Left kidney (tissue), 2 donors: ENCODE data around the gene THUMPD3. TPM values are rescaled to one million over a fixed set of nuclear protein-coding genes. Genes with fewer than 3 reads are reported as not detected.

ENCODE experiments used
- DNase-seq: peaks from one replicate; pipeline ENCODE4 v3.0.0-alpha.2; 2013
- polyA plus RNA-seq: library from polyadenylated mRNA; unstranded; fragments of 120-200 nt; gene quantifications from one replicate; pipeline ENCODE4 v1.2.1, GENCODE V29; 2013; ENCODE audit not compliant: insufficient read length

The THUMPD3 gene
- polyA plus RNA-seq, 1 donor: 73.7 TPM

DNA sequence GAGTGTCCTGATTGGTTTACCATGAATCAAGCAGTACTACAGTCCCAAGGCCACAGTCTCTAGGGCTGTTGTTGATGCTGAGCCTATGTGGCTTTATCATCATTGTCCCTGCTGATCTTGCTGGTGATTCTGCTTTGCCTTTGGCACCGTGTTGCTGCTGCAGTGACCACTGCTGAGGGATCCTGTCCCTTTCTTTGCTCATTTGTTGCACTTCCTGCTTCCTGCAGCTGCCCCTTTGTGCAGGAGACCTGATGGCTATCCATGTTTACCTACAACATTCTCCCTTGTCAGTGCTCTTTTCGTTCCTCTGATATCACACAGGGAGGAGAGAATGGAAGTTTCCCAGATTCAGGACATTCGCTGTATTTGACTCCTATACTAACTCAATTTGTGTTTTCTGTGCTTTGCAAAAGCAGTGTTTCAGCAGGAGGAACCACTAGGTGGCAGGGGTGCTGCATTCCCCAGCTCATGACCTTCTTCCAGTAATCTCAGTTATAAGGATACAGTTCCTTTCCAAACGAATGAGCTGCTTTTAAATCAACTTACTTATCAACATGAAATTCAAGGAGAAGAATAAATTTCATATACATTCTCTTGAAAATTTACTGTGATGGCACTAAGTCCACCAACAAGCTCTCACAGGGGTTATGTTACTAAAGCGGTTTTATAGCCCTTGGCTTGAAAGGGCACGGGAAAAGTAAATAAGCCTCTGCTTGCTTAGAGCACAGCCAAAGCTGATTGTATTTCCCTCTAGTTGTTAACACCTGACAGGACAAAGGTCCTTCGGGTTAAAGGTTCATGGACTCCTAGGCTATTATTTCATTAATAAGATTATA lies 9.7 kb upstream of the THUMPD3 start:
- DNase-seq: peak; percentile 77

DNA sequence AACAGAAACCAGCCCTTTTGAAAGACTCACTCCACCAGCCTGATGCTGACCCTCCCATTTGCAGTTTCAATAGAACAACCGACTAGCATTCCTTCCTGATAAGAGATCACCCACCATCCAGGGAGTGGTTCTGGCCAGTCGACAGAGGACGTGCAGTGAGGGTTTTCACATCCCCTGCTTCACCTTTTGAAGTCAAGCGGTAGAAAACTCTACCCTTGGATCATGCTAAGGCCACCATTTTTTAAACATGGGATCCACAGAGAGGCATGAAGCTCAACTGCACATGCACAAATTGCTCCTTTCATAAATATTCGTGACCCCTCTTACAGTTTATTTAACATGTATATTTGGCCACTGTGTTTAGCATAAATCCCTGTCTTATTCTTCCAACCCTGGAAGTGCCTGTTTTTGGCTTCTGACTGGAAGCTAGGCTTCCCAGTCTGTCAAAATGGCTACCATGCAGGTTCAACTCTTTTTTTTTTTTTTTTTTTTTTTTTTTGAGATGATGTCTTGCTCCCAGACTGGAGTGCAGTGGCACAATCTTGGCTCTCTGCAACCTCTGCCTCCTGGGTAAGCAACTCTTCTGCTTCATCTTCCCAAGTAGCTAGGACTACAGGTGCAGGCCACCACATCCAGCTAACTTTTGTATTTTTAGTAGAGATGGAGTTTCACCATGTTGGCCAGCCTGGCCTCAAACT lies 1.0 kb upstream of the THUMPD3 start:
- no peak for DNase-seq

DNA sequence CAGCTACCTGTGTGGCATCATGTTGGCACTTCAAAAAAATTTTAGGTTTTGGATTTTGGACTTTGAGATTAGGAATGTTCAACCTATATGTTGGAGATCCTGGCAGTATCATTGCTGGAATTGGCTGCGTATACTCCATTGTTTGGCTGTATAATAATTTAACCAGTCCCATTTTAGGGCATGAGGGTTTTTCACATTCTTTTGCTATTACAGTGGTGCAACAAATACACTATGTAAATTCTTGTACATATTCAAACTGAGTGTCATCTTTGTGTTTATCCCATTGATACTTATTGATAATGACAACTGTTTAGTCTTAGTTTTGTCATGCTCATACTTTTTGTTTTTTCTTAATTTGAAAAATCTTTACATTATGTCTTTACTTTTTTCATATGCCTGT lies 6.7 kb downstream of the THUMPD3 start:
- DNase-seq: no peak

DNA sequence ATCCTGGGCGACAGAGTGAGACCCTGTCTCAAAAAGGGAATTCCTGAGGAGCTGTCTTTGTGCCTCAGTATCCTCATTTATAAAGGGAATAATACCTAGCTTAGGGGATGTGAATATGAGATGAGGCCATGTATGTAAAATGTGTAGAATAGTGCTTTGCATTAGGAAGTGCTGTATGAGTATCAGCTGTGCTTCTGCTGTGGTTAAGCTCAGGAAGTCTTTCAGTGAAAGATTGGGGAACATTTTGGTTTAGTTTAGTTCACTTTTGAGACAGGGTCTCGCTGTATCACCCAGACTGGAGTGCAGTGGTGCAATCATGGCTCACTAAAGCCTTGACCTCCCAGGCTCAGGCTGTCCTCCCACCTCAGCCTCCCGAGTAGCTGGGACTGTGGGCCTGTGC lies 10.6 kb downstream of the THUMPD3 start:
- DNase-seq: no peak

DNA sequence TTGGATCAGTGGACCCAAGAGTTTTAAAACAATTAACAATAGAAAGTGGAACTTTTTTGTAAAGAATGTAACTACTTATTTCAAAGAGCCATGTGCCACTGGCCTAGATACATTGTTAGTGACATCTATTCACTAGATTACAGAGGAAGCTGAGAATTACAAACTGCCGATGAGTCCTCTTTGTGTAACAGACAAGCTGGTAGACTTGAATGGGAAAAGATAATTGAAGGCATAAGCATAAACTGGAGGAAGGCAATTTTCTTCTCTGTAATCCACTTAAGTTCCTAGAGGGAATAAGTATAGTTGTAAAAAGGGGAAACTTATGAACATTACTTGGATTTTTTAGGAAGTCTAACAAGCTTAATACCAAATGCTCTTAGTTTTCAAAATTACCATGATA lies 15.1 kb downstream of the THUMPD3 start:
- no peak for DNase-seq

DNA sequence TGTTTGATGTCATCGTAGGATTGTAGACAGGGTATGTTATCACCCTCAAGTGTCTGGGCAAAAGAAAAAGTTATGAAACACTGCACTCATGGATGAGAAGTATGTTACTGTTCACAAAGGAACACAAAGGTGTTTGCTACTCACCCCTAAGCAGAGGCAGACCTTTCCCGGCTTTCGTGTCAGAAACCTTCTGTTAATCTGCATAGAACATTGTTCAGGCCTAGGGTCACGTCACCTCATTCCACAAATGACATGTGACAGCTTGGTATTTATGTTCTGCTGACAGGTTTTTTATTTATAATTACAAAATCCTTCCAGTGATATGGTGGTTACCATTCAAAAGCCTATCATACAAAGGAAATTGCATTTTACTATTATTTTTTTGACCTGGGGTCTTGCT lies 16.5 kb downstream of the THUMPD3 start:
- no peak for DNase-seq

DNA sequence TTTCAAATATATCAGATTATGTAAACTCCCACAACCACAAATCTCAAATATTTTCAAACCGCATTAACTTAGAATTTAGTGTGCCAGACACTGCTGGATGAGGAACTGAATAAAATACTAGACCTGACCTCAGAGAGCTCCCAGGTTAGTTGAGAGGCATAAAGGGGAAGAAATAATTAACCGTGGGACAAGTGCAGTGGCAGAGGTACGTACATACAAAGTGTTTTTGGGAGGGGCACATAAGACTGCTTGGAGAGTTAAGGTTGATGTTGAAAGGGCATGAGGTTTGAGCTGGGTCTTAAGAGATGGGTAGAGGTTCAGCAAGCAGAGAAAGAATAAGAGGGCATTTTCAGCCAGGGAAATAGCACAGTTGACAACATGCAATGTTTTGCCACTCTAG lies 17.2 kb downstream of the THUMPD3 start:
- DNase-seq: no peak

DNA sequence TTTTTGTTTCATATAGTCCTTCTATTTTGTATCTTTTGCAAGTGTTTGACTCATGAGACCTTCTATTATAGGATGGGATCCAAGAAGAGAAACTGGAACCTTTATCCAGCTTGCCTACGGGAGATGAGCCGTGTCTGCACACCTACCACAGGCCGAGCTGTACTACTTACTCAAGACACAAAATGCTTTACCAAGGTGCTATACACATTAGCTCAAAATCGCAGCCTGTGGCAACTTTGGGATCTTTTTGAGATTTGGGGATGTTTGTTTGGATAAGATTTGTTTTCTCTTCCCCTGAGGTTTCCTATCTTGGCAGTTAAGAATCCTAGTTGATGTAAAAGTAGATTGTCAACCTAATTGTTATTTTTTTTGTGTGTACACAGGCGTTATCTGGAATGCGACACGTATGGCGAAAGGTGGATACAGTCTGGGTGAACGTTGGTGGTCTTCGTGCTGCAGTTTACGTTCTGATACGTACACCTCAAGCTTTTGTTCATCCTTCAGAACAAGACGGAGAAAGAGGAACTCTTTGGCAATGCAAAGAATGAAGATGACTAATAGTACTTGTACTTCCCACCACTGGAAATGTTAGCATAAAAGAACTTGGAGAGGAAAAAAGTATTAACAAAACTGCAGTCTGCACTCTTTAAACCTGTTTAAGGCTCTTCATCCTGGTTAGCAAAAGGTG lies 21.4 kb downstream of the THUMPD3 start:
- DNase-seq: no peak

DNA sequence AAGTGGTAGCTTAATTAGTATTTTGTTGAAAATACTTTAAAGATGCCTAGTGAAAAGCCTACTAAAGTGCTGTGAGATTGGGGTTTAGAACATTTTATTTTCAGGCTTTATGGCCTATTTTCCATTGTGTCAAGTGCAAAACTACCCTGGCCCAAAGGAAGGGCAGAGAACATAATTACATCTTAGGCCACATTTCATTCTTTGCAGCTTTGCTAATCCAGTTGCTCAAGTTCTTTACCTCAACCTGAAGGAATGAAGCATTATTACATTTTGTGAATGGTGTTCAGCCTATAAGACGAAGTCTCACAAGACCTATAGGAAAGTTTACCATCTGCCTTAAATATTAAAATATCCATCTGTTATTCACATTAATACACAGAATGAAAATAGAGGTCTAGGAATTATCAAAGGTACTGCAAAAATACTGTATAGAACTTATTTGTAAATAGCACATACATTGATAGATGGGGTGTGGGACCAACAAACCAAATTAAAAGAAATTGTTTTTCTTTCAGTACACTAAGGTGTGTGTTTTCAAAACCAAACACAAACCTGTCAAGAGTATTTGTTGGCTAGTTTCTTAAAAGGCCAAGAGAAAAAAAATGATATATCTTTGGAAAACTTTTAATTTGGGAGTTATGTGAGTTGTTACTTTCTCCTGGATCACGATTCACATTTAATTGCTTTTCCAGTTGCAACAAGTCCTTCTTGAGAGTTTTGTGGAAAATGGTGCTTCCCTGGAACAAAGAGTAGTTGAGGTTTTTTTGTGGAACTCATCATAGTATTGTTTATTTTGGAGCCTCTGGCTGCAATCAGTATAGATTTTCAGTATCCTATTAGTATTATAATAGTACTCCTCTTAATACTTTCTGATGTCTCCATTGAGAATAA lies 22.6 kb downstream of the THUMPD3 start:
- DNase-seq: no peak

DNA sequence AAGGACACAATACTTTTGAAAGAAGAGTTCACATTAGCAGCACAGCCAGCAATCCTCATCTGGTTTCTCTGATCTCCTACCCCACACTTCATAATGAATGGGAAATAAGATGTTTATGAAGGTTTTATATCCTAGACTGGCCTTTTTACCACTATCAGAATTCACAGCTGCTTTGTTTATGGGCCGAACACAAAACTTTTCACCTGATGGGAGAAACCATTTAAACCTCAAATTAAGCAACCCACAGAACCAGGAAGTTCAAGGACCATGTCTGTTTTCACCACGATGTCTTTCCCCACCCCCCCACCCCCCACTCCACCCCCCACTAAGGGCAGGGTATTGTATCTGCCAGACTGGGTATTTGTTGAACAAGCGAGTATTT lies 23.2 kb downstream of the THUMPD3 start:
- no peak for DNase-seq

DNA sequence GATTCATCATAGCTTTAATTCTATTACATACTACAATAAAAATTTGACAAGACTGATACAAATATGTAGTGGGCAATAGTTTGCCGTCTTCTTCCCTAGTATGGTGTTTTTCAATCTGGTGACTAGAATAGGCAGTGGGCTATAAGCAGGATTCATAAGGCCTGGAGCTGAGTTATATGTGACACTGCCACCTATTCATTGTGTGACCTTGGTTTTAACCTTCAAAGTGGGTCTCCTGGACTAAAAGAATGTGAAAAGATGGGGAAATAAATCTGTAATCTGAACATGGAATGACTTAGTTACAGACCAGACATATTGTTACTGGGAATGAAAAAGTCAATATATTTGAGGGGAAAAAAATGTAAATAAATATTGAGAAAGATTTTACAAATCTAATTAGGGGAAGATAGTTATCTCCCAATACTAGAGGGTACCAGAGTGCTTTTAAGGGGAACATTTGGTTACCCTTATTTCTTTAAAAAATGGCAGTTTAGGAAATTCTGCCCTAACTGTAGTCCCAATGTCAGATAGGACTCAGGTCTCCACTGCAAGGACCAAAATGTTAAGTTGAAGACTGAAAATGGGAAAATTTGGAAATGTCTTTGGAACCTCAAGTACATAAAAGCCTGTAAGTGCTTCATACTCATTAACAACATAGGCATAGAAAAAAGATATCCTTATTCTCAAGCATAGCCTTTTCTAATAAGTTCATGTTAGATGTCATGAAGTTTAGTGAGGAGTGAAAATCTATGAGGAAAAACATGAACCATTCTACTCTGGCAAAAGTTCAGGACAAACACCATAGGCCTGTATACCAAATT lies 23.9 kb downstream of the THUMPD3 start:
- no peak for DNase-seq

DNA sequence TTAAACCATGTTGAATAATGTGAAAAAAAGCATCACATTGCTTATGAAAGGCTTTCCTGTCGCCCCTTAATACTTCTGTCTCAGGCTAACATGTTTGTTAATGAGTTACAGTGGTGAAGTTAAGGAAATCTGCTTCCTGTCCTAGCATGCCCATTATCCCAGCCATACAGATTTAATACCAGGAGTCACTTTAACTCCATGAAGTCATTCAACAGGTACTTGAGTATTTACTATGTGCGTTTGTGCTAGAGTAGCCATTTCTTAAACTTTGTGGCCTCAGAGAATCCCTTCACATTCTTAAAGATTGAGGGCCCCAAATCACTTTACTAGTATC lies 24.4 kb downstream of the THUMPD3 start:
- no peak for DNase-seq

DNA sequence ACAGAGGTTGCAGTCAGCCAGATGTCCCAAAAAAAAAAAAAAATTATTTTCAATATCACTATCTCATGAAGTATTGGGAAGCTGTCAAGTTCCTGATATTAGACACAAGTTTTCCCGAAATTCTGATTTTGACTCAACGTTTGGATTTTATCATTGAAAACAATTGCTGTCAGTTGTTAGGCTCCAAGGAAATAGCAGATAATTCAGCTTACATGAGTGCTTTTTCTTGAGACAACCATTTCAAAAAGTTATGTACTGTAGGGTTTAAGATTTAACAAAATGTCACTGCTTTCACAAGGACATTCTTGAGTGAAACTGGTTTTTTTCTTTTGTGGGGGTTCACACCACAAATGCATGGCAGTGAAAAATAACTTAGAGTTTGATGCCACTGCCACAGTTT lies 25.3 kb downstream of the THUMPD3 start:
- DNase-seq: no peak

DNA sequence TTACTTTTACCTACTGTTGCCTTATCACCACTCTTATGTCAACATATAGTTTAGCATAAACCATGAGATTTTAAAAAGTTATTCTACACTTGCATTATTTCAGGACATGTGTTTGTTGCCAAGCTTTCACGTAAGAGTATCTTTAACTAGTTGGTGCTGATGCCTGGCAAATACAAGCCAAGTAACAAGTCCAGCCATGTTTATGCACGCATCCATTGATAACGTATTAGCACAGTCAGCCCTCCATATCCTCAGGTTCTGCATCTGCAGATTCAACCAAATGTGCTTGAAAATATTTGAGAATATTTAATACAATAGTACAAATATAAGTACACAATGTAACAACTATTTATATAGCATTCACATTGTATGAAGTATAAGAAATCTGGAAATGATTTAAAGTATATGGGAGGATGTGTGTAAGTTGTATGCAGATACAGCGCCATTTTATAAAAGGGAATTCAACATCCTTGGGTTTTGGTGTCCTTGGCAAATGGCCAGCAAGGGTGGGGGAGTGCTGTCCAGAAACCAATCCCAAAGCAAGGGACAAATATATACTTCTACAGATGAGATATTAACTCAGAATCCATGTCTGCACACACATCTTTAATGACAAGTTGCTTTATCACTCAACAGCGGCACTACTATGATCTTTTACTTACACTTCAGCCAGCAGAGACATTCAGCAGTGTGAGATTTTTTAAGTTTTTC lies 25.9 kb downstream of the THUMPD3 start:
- no peak for DNase-seq

DNA sequence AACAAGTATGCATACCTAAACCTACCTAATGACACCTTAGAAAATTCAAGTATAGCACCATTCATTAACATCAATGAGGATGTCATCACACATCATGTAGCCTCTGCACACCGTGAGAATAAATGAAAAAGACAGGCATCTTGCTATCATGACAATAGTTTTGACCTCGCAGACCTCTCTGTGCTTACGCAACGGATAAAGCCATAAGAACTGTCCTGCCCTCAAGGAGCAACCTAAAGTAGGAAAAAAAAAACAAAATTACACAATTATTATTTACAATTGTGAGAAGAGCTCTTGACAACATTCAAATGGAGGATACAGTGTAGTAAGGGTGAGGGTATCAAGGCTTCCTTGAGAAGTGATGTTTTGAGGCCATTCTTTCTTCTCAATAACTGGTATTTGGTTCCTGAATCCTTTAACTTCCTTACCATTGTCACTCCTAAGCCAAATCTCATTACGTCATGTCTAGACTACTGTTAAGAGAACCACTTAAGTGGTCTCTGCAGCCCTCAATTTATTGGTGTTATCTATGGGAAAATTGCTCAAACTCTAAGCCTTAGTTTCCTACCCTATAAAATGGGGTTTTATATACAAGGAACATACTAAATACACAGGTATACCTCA lies 27.5 kb downstream of the THUMPD3 start:
- no peak for DNase-seq

DNA sequence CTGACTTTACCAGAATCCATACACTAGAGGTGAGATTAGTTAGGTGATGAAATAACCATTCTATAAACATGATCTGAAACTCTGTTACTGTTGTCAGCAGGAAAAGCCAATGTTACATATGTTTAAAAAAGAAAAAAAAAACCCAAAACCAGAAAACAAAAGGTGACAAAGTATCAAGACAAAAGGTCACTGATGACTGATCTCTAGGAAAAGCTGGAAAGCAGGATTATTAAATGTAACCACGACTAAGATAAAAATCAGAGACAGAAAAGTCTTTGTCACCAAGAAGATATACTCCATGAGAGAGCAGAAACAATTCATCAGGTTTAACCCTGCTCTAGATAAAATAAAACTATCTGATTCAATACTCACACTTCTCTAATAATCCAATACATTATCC lies 29.2 kb downstream of the THUMPD3 start:
- DNase-seq: no peak

DNA sequence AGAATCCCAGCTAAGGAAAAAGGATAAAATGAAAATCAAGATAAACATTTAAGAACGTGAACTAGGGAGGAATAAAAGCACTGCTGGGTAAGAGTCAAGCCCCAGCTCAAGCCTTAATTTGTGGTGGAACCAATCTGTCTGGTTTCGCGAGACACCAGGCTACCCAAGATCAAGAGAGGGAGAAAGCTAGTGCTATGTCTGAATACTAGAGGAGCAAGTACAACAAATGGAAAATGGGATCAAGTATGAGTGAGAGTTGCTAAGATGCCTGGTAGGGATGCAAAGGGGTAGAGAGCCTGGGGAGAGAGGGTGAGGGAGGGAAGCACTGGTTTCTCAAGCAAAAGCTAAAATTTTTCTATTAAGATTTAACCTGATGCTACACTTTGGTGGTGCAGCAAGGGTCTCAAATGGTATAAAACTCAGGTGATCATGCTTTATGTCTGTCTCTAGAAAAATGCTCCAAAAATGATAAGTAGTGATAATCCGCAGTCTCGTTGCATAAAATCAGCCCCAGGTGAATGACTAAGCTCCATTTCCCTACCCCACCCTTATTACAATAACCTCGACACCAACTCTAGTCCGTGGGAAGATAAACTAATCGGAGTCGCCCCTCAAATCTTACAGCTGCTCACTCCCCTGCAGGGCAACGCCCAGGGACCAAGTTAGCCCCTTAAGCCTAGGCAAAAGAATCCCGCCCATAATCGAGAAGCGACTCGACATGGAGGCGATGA lies 32.9 kb downstream of the THUMPD3 start:
- no peak for DNase-seq

DNA sequence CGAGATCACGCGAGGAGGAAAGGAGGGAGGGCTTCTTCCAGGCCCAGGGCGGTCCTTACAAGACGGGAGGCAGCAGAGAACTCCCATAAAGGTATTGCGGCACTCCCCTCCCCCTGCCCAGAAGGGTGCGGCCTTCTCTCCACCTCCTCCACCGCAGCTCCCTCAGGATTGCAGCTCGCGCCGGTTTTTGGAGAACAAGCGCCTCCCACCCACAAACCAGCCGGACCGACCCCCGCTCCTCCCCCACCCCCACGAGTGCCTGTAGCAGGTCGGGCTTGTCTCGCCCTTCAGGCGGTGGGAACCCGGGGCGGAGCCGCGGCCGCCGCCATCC lies 33.4 kb downstream of the THUMPD3 start:
- DNase-seq: no peak

DNA sequence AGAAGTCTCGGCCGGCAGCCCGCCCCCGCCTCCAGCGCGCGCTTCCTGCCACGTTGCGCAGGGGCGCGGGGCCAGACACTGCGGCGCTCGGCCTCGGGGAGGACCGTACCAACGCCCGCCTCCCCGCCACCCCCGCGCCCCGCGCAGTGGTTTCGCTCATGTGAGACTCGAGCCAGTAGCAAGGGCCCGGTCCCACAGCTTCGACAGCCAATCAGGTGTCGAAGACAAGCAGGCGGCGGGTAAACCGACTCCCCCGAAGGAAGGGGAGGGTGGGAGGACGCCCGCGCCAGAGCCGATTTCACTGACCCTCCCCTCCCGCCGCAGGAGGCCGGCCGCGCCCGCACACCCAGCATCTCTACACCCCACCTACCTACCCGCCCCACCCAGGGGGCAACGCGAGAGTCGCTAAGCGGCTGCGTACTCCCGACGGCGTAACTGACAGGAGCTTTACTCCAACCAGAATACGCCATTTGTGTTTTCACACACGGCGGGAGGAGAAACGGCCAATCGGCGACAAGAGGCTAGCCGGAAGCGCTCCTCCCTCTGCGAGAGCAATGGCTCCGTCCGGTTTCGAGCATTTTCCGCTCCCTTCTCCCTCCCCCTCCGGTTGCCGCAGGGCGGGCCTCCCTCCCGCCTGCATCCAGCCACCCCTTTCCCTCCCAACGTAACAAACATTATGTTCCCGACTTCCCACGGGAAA lies 33.9 kb downstream of the THUMPD3 start:
- peak; percentile 98 for DNase-seq
